Kidney glomerular epithelial cell (primary cell): Measurements from ENCODE around the gene KCNH2.

Source experiments
- DNase-seq: peaks from one replicate; lab custom pipeline; 2025; lab: John Stamatoyannopoulos, UW

KCNH2 gene

DNA sequence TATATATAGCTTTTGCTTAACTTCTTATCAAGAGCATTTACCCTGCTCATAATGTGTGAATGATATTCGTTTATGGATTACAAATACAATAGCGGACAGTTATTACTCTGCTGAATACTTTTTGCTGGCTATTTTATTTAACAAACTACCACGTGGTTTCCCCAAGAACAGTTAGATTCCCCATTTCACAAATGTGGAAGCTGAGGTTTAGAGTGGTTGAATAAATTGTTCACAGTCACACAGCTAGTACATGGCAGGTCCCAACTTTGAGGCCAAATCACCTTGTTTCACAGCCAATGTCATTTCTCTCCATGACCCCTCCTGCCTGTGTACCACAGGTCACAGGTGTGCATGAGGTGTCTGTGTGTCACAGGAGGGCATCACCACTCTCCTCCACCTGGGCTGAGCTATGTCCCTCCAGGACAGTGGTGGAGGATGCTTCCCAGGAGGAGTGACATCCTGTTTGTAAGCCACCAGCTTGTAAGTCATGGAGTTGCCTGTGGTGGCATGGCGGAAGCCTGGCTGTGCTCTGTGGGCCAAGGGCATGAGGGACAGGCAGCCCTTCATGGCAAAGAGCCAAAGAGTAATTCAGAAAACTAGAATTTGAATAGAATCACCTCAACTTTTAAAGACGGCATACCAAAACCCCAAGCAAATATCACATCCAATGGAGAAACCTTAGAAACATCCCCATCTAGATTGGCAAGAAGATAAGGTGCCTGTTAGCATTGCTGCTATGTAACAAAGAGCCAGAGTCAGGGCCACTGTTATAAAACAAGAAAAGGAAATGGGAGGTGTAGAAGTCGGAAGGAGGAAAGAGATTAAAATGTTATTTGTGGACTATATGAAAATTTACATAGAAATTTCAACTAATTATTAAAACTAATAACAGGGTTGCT is 73.9 kb downstream of the KCNH2 start:
- DNase-seq = no peak

DNA sequence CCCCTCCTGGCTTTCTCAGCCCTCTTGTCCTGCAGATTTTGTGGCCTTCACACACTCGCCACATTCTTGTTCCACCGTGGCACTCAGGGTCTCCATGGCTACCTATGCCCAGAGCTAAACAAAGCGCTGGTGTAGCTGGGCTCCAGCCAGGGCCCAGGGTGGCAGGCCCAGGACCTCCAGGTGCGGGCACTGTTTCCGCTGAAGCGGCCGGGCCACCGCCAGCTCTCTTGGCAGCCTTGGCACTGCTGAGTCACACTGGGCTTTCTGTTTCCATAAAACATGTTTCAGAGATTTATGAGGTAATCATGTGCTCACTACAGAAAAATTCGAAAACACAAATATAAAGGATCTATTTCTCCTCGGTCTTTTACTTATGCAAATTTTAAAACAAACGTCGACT is 74.5 kb downstream of the KCNH2 start:
- DNase-seq = no peak

DNA sequence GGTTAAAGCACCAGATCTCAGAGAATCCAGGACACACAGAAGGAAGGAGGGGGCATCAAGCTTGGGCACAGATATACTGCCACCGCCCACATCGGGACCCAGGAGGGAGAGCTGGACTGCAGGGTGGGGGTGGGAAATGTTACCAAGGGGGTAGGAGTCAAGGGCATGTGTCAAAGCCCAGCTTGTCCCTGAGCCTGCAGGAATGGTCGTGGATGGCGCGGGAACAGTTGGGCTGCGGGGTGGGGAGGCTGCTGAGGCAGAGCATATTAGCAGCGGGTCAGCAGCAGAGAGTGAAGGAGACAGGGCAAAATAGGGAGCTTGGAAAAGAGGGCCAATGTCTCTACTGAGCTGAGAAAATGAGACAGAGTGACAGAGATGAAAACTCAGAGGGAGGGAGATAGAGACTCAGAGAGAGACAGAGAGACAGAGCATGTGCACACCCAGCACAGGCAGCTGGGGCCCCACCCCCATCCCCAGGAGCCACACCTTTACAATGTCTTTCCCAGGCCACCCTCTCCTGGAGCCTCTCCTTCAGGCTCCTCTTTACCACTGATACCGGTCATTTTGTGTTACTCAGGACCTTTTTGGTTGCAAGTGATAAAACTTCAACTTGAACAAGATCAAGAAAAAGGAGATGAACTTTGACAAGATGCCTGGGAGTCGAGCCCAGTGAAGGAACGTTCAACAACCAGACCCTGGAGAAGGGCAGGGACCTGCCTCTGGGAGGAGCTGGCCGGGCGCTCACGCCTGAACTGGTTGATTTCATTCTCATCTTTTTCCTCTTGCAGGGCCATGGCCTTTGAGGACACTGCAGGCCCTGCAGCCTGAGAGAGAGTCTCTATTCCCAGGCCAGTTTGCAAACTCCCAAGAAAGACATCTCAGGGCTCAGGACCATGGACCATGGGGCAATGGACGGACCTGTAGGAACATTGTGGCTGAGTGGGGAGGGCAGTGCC is 75.8 kb downstream of the KCNH2 start:
- DNase-seq = no peak

DNA sequence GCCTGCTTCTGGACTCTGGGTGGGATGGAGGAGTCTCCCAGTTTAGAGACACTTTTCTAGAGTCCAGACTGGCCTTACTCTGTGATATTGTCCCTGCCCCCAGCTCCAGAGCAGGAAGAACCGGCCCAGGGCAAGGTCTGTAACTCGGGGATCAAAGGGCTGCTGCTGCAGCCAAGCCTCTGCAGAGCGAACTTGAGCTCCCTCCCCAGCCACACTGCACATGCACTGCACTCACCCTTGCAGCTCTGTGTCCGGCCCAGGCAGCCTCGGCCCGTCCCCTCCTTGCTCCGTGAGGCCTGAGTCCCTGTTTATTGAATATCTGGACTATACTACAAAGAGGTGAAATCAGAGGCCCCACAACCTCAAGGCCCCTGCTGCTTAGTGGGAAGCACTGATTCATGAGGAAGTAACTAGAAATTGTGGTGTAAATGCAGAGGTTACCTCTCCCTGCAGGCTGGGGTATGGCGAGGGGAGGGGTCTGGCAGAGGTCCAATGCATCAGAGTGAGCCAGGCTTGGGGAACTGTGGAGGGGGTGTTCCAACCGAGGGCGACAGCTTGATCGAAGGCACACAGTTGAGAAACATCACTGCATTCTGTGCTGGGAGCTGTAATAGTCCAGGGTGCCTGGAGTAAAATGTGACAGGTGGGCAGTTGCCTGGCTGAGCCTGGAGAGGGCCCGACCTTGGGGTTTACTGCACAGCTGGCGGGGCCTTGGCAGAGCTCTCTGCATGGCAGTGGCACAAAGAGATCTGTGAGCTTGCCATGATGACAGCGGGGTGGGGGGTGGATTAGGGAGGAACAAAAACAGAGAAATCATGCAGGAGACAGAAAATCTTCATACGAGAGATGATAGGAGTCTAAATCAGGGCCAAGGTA is 76.7 kb downstream of the KCNH2 start:
- no peak for DNase-seq

- DNase-seq = no peak
Observed at GRCh38 chr7:150900675-150901074, 77.4 kb downstream of the KCNH2 start.

- DNase-seq = peak; percentile 23
Observed at GRCh38 chr7:150898475-150899011, 79.6 kb downstream of the KCNH2 start.

DNA sequence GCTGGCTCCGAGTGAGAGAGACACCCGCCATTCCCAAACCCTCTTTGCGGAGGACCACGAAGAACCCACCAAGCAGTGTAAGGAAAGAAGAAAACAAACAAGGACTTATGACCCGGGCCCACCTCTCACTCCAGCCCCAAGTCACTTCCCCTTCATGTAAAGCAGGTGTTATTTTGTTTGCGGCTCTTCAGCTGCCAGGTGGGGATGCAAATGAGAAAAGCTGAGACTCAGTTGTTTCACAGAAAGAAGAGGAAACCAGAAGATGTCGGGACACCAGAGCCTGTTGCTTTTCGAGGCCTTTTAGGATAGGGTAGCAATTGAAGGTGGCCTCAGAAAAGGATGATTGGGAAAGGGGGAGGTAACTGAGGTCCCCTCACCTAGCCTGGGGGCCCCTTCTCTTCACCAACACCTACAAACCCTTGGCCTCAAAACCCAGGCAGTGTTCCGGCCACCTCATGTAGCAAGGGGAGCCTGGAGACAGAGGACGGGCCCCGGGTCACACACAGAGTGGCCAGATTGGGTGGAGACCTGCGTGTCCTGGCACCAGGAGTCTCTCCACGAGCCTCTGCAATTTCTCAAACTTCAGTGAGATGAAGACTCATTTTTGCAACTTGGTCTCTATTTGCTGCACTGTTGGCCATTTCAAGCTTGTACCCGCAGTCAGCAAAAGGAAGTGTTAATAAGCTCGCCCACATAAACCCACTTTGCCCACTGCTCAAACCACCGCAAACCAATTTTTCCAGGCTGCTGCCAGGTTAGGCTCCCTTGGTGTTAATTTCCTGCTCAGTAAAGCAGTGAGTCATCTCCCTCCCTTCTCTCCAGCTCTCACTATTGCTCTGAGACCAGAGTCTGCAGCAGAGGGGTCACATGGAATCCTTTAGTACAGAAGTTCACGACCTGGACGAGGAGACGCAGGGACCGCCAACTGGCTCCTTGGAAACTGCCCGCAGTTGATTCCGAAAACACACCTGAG is 80.3 kb downstream of the KCNH2 start:
- DNase-seq = no peak

GRCh38 chr7:150896562-150897209 is 81.4 kb downstream of the KCNH2 start:
- no peak for DNase-seq

- no peak for DNase-seq
Observed at GRCh38 chr7:150895809-150896208, 82.3 kb downstream of the KCNH2 start.
